IMR-90 (cell line): ENCODE measurements around the gene THAP6. TPM values are rescaled to one million over a fixed set of nuclear protein-coding genes. Genes with fewer than 3 reads are reported as not detected.

ENCODE experiments used
- ATAC-seq: fragments of 200-7000 bp; cut with Tn5 transposase; 2 replicates; pipeline ENCODE4 v1.9.1; 2020; ENCODE audit warnings: low read depth, mild to moderate bottlenecking, moderate library complexity
- BruUV-seq: library from RNA; stranded (reverse); fragments of 400-500 nt; replicated peaks from 2 replicates; lab custom pipeline; 2021; lab: Mats Ljungman, UMichigan
- CTCF ChIA-PET: fragments of 300-600 bp; formaldehyde crosslinking; extraction: SDS; loops from one replicate; lab custom pipeline; 2021; ENCODE audit warnings: antibody characterized with exemption; lab: Yijun Ruan, JAX
- POLR2A ChIA-PET: fragments of 300-600 bp; sonication (Branson Sonifier 250); formaldehyde crosslinking; loops from one replicate; lab custom pipeline; 2022; ENCODE audit warnings: antibody characterized with exemption; ENCODE audit not compliant: unreplicated experiment; lab: Charles Lee
- DNase-seq: peaks from one replicate; pipeline ENCODE4 v3.0.0; 2013
- H2AFZ ChIP-seq: replicated peaks from 2 replicates; pipeline ENCODE3; 2013; ENCODE audit warnings: low read length, mild to moderate bottlenecking; ENCODE audit not compliant: poor library complexity
- H2AK5ac ChIP-seq: 2 replicates; pipeline ENCODE4 v1.6.1; 2013; ENCODE audit warnings: low read depth, low read length, inconsistent platforms
- H2AK9ac ChIP-seq: replicated peaks from 2 replicates; pipeline ENCODE3; 2013; ENCODE audit warnings: mild to moderate bottlenecking, low read depth, low read length, moderate library complexity; ENCODE audit not compliant: poor library complexity
- H2BK120ac ChIP-seq: 2 replicates; pipeline ENCODE4 v1.6.1; 2013; ENCODE audit warnings: low read depth, low read length, inconsistent platforms
- H2BK15ac ChIP-seq: 3 replicates; pipeline ENCODE4 v1.6.1; 2013; ENCODE audit warnings: low read depth, low read length, inconsistent platforms
- H2BK20ac ChIP-seq: 2 replicates; pipeline ENCODE4 v1.6.1; 2013; ENCODE audit warnings: low read depth, mild to moderate bottlenecking, inconsistent platforms, low read length, moderate library complexity
- H2BK5ac ChIP-seq: 2 replicates; pipeline ENCODE4 v1.6.1; 2013; ENCODE audit warnings: mild to moderate bottlenecking, low read depth, low read length, inconsistent platforms; ENCODE audit not compliant: poor library complexity, severe bottlenecking
- H3K14ac ChIP-seq: replicated peaks from 2 replicates; pipeline ENCODE4 v1.6.1; 2013; ENCODE audit warnings: low read depth, low read length, inconsistent platforms
- H3K18ac ChIP-seq: 2 replicates; pipeline ENCODE4 v1.6.1; 2013; ENCODE audit warnings: low read depth, low read length, control low read depth
- H3K23ac ChIP-seq: 2 replicates; pipeline ENCODE4 v1.6.1; 2013; ENCODE audit warnings: low read depth, low read length, inconsistent platforms
- H3K27ac ChIP-seq: 2 replicates; pipeline ENCODE4 v1.5.1; 2013; ENCODE audit warnings: mild to moderate bottlenecking, control low read depth, low read length; ENCODE audit not compliant: insufficient read depth
- H3K27me3 ChIP-seq: 2 replicates; pipeline ENCODE4 v1.6.1; 2013; ENCODE audit warnings: low read length; ENCODE audit not compliant: control insufficient read depth, insufficient read depth
- H3K36me3 ChIP-seq: 2 replicates; pipeline ENCODE4 v1.6.1; 2013; ENCODE audit warnings: low read length, mixed read lengths; ENCODE audit not compliant: control insufficient read depth, insufficient read depth
- H3K4ac ChIP-seq: 2 replicates; pipeline ENCODE4 v1.6.1; 2013; ENCODE audit warnings: low read depth, low read length, inconsistent platforms
- H3K4me1 ChIP-seq: 2 replicates; pipeline ENCODE4 v1.6.1; 2013; ENCODE audit warnings: low read length, mixed read lengths; ENCODE audit not compliant: control insufficient read depth, insufficient read depth
- H3K4me2 ChIP-seq: 2 replicates; pipeline ENCODE4 v1.6.1; 2013; ENCODE audit warnings: low read depth, mild to moderate bottlenecking, control low read depth, low read length, moderate library complexity
- H3K4me3 ChIP-seq: 2 replicates; pipeline ENCODE4 v1.5.1; 2013; ENCODE audit warnings: low read depth, mild to moderate bottlenecking, control low read depth, low read length, moderate library complexity; ENCODE audit not compliant: insufficient read depth
- H3K56ac ChIP-seq: 2 replicates; pipeline ENCODE4 v1.6.1; 2013; ENCODE audit warnings: low read length, inconsistent platforms; ENCODE audit not compliant: insufficient read depth; ENCODE audit errors: extremely low read depth
- H3K79me1 ChIP-seq, 2 experiments: 2 replicates each; pipeline ENCODE4 v1.6.1; 2013; ENCODE audit warnings: low read length in 2 of 2, inconsistent platforms in 1 of 2, low read depth in 1 of 2
- H3K9ac ChIP-seq: 2 replicates; pipeline ENCODE4 v1.6.1; 2013; ENCODE audit warnings: low read depth, low read length, control low read depth
- H3K9me1 ChIP-seq: 2 replicates; pipeline ENCODE4 v1.6.1; 2013; ENCODE audit warnings: low read length, inconsistent platforms; ENCODE audit not compliant: insufficient read depth
- H3K9me3 ChIP-seq: 2 replicates; pipeline ENCODE4 v1.6.1; 2013; ENCODE audit warnings: low read length; ENCODE audit not compliant: control insufficient read depth, insufficient read depth
- H4K20me1 ChIP-seq: 2 replicates; pipeline ENCODE4 v1.6.1; 2013; ENCODE audit warnings: low read length, inconsistent platforms; ENCODE audit not compliant: insufficient read depth
- H4K5ac ChIP-seq: 2 replicates; pipeline ENCODE4 v1.6.1; 2013; ENCODE audit warnings: mild to moderate bottlenecking, low read depth, low read length, control low read depth
- H4K8ac ChIP-seq, 2 experiments: 2 replicates each; pipeline ENCODE4 v1.6.1; 2013; ENCODE audit warnings: low read depth in 2 of 2, low read length in 2 of 2, control low read depth in 1 of 2, inconsistent platforms in 1 of 2
- H4K91ac ChIP-seq: 2 replicates; pipeline ENCODE4 v1.6.1; 2013; ENCODE audit warnings: low read depth, low read length, inconsistent platforms; ENCODE audit not compliant: insufficient read depth
- BHLHE40 ChIP-seq: fragments of 150-350 bp; IDR thresholded peaks from 2 replicates; pipeline ENCODE4 v1.6.1; 2016; ENCODE audit warnings: mild to moderate bottlenecking, low read depth, low read length
- CEBPB ChIP-seq: IDR thresholded peaks from 2 replicates; pipeline ENCODE4 v1.6.1; 2012; ENCODE audit warnings: low read depth, low read length, improper control_type of control experiment
- FOS ChIP-seq: fragments of 150-350 bp; IDR thresholded peaks from 2 replicates; pipeline ENCODE4 v1.6.1; 2016; ENCODE audit warnings: low read depth, low read length
- MXI1 ChIP-seq: IDR thresholded peaks from 2 replicates; pipeline ENCODE4 v1.6.1; 2012; ENCODE audit warnings: low read depth, mild to moderate bottlenecking, low read length, moderate library complexity, borderline replicate concordance
- NFE2L2 ChIP-seq: fragments of 150-350 bp; IDR thresholded peaks from 2 replicates; pipeline ENCODE4 v1.6.1; 2016; ENCODE audit warnings: low read depth, mild to moderate bottlenecking, low read length
- POLR2A ChIP-seq: IDR thresholded peaks from 2 replicates; pipeline ENCODE4 v1.6.1; 2012; ENCODE audit warnings: mild to moderate bottlenecking, low read depth, low read length
- RAD21 ChIP-seq: IDR thresholded peaks from 2 replicates; pipeline ENCODE4 v1.6.1; 2012; ENCODE audit warnings: low read length, improper control_type of control experiment
- RFX5 ChIP-seq: IDR thresholded peaks from 2 replicates; pipeline ENCODE4 v1.8.0; 2012; ENCODE audit warnings: low read depth, mild to moderate bottlenecking, low read length, moderate library complexity
- SMC3 ChIP-seq: fragments of 150-350 bp; IDR thresholded peaks from 2 replicates; pipeline ENCODE4 v1.6.1; 2016; ENCODE audit warnings: low read depth, mild to moderate bottlenecking, antibody characterized with exemption, low read length, moderate library complexity
- USF2 ChIP-seq: fragments of 150-350 bp; IDR thresholded peaks from 2 replicates; pipeline ENCODE4 v1.6.1; 2017; ENCODE audit warnings: mild to moderate bottlenecking, antibody characterized with exemption, low read length, low read depth
- WGBS, 2 experiments: methylation state at CpG; one replicate each; pipeline versions ENCODE4 v1.1.5 to v1.1.7; 2013; ENCODE audit warnings: missing lambda C conversion rate in 2 of 2; ENCODE audit not compliant: insufficient read length in 1 of 2; ENCODE audit errors: extremely low coverage in 2 of 2; 5-methylcytosine and 5-hydroxymethylcytosine counted together
- dilution Hi-C: fragments of 300-500 bp; cut with HindIII; formaldehyde crosslinking; loops from one replicate; pipeline ENCODE4 v1.14.3; 2018; ENCODE audit warnings: low sequenced_read_pairs; ENCODE audit not compliant: unreplicated experiment
- in situ Hi-C: fragments of 300-500 bp; cut with MboI; formaldehyde crosslinking; loops from 3 replicates; pipeline ENCODE4 v1.14.3; 2019; ENCODE audit warnings: low sequenced_read_pairs, inconsistent platforms, mixed read lengths
- intact Hi-C: fragments of 100-400 bp; cut with micrococcal nuclease; formaldehyde crosslinking; loops from 2 replicates; pipeline ENCODE4 v1.10.0; 2022
- polyA plus RNA-seq, 3 experiments: library from polyadenylated mRNA; depleted of rRNA; stranded (reverse); fragments of >200 nt; gene quantifications; 2 replicates each; pipeline ENCODE4 v1.2.3, GENCODE V29; 2012; ENCODE audit warnings: low replicate concordance in 1 of 3
- total RNA-seq: library from RNA; depleted of rRNA; stranded (reverse); fragments of >200 nt; gene quantifications from 2 replicates; pipeline ENCODE4 v1.2.3, GENCODE V29; 2012

The THAP6 gene
- total and polyA plus RNA-seq, 2 of the 4 experiments (the other 2 are of a cell fraction): 6.3 to 7.0 TPM

- Histone ChIP-seq H3K4me3 (no peak overlapping the region), H3K9me1 (no peaks in the 10 kb centered on the region), H3K56ac (no peak overlapping the region), H3K23ac (no peak overlapping the region), H2BK5ac (no peak overlapping the region), H3K27ac (no peak overlapping the region), H2BK120ac (no peak overlapping the region), H3K14ac (no peak overlapping the region), H4K91ac (no peak overlapping the region), H2BK15ac (no peak overlapping the region), H4K5ac (no peak overlapping the region), H2AFZ (no peak overlapping the region), H3K18ac (no peak overlapping the region), H3K4me1 (peaks cover 2% of the 10 kb centered on the region; the same call in 1 of the 2 replicates), H3K27me3 (no peaks in the 10 kb centered on the region), H4K8ac (no peak overlapping the region), H3K9ac (no peak overlapping the region), H3K9me3 (peaks cover 4% of the 10 kb centered on the region; the same call in 1 of the 2 replicates), H3K79me1 (peaks cover 11 to 15% of the 10 kb centered on the region in 2 experiments; a peak in 3 of 4 replicates), H2AK5ac (no peak overlapping the region), H2AK9ac (no peak overlapping the region), H2BK20ac (no peak overlapping the region), H3K36me3 (peaks cover 7% of the 10 kb centered on the region), H3K4ac (no peak overlapping the region), H4K20me1 (no peaks in the 10 kb centered on the region), H3K4me2 (no peak overlapping the region)
- no peak for TF ChIP-seq USF2
- no peak for TF ChIP-seq MXI1
- no peak for TF ChIP-seq SMC3
- no peak for TF ChIP-seq POLR2A
- TF ChIP-seq CEBPB: no peak
- TF ChIP-seq BHLHE40: no peak
- no peak for TF ChIP-seq RFX5
- no peak for TF ChIP-seq NFE2L2
- no peak for TF ChIP-seq RAD21
- TF ChIP-seq FOS: no peak
- BruUV-seq: no TSS peak
- ChIA-PET POLR2A (no interaction called here), CTCF (no interaction called here)
- WGBS, 2 experiments: no CpG with 5 or more reads among the region's 2 CpGs
- intact Hi-C loops: loop anchor here (10.0 kb wide), 1 partner anchor 151 kb away; no protein-coding TSS in a partner anchor
- in situ Hi-C loops: loop anchor here (25.0 kb wide), 1 partner anchor 1158 kb away; no protein-coding TSS in a partner anchor
- dilution Hi-C loops: no loop called here
- ATAC-seq: no peak
- DNase-seq: no peak
Measured at GRCh38 chr4:75495476-75495875, 18.8 kb upstream of the THAP6 start.
